Prostate gland (tissue), 2 donors: ENCODE measurements around the gene VWA8. TPM values are rescaled to one million over a fixed set of nuclear protein-coding genes. Genes with fewer than 3 reads are reported as not detected.
"Not testable (repeated sequence)": the region's sequence is repeated elsewhere in the genome, so short reads cannot be mapped to it uniquely, and the experiment has no call there.

Source experiments
- DNase-seq: peaks from one replicate; pipeline ENCODE4 v3.0.0-alpha.2; 2019; ENCODE audit warnings: low spot score
- H3K27ac ChIP-seq, 2 donors: fragments of 200-600 bp; sonication (generic); 2 replicates each; pipeline ENCODE4 v1.5.1; 2017 to 2019
- H3K27me3 ChIP-seq: fragments of 200-600 bp; sonication (generic); replicated peaks from 2 replicates; pipeline ENCODE4 v1.5.1; 2019; ENCODE audit not compliant: insufficient read depth
- H3K36me3 ChIP-seq, 2 donors: fragments of 200-600 bp; sonication (generic); 1 replicate in 1 of 2; 2 replicates in 1 of 2; pipeline versions ENCODE4 v1.5.1 to v1.8.1; 2017 to 2019
- H3K4me1 ChIP-seq: fragments of 200-600 bp; sonication (generic); replicated peaks from 2 replicates; pipeline ENCODE4 v1.5.1; 2019
- H3K4me3 ChIP-seq, 2 donors: fragments of 200-600 bp; sonication (generic); 2 replicates each; pipeline ENCODE4 v1.5.1; 2017 to 2019
- H3K9me3 ChIP-seq: fragments of 200-600 bp; sonication (generic); 2 replicates; pipeline ENCODE4 v1.5.1; 2017
- POLR2A ChIP-seq: fragments of 450-650 bp; IDR thresholded peaks from one replicate; pipeline ENCODE4 v1.6.1; 2016; ENCODE audit warnings: antibody characterized with exemption, mild to moderate bottlenecking
- POLR2AphosphoS5 ChIP-seq: sonication (generic); formaldehyde crosslinking; IDR thresholded peaks from one replicate; pipeline ENCODE4 v1.6.1; 2017; ENCODE audit warnings: antibody characterized with exemption
- whole genome bisulfite sequencing: methylation state at CpG from one replicate; pipeline ENCODE4 v1.1.5; 2018; 5-methylcytosine and 5-hydroxymethylcytosine counted together
- intact Hi-C: fragments of 100-400 bp; cut with DNase I; formaldehyde crosslinking; loops from one replicate; pipeline ENCODE4 v1.14.2; 2022
- total RNA-seq, 2 donors: library from RNA; depleted of rRNA; stranded (reverse); fragments of >200 nt; gene quantifications; one replicate each; pipeline ENCODE4 v1.1.0, GENCODE V29; 2016
- TF ChIP-seq, protein P1 (sequence below), 4 experiments: fragments of 200-600 bp in 2 of 4; fragments of 450-650 bp in 2 of 4; sonication (generic) in 2 of 4; IDR thresholded peaks; 1 replicate in 3 of 4; 2 replicates in 1 of 4; pipeline ENCODE4 v1.5.1; 2016 to 2019; ENCODE audit warnings: antibody characterized with exemption in 4 of 4, mild to moderate bottlenecking in 2 of 4, moderate library complexity in 2 of 4

Gene VWA8
- total RNA-seq, 2 donors from 2014 or later: 18.1 to 21.8 TPM

DNA sequence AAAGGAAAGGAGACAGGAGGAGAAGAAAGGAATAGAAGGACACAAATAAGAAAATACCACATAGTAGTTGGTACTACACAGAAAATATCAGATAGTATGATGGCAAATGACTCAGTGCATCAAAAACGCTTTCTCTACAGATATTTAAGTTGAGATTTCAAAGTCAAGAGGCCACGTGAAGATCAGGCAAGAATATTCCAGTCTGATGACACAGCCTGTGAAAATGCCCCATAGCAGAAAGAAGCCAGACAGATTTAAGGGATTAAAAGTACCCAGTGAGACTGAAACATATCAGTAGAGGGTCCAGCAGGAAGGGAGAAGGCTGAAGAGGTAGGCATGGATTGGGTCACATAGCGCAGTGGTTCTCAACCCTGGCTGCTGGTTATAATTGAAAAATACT, 113.7 kb downstream of the VWA8 start:
- H3K27me3 ChIP-seq: no peaks in the 10 kb centered on the region
- no peak overlapping the region for H3K27ac ChIP-seq
- no peak for TF ChIP-seq POLR2AphosphoS5
- no peak for TF ChIP-seq POLR2A
- TF ChIP-seq, protein P1, sequence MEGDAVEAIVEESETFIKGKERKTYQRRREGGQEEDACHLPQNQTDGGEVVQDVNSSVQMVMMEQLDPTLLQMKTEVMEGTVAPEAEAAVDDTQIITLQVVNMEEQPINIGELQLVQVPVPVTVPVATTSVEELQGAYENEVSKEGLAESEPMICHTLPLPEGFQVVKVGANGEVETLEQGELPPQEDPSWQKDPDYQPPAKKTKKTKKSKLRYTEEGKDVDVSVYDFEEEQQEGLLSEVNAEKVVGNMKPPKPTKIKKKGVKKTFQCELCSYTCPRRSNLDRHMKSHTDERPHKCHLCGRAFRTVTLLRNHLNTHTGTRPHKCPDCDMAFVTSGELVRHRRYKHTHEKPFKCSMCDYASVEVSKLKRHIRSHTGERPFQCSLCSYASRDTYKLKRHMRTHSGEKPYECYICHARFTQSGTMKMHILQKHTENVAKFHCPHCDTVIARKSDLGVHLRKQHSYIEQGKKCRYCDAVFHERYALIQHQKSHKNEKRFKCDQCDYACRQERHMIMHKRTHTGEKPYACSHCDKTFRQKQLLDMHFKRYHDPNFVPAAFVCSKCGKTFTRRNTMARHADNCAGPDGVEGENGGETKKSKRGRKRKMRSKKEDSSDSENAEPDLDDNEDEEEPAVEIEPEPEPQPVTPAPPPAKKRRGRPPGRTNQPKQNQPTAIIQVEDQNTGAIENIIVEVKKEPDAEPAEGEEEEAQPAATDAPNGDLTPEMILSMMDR (IDR thresholded peaks at IDR 0.05): no peak
- WGBS: 95% methylated on average over 3 of the region's 3 CpGs
- H3K4me3 ChIP-seq: no peak overlapping the region
- no peaks in the 10 kb centered on the region for H3K9me3 ChIP-seq
- intact Hi-C loops: no loop called here
- no peaks in the 10 kb centered on the region for H3K36me3 ChIP-seq
- peaks cover 2% of the 10 kb centered on the region for H3K4me1 ChIP-seq
- no peak for DNase-seq

DNA sequence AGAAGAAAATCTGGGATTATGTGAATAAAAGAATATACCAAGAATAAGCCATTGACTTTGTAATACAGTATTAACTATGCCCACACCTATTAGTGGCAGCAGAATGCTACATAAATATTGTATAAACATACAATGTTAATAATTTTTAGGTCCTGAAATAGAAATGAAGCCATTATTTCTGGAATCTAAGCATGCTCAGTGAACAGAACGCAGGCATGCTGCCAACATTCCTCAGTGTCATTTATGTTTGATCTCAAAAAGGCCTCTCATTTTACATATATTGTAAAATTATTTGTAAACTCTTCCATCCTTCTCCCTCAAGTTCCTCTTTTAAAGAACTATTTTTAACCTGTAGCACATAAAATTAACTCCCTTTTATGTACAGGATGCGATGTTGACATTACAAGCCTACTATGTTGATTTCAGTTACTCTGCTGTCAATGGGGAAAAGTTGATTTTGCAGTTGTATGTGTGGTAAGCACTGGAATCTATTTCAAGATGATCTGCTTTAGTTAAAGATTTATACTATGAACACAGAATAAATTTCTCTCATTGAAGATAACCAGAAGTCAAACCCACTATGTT, 118.8 kb downstream of the VWA8 start:
- no peaks in the 10 kb centered on the region for H3K36me3 ChIP-seq
- WGBS: 29% methylated on average over 2 of the region's 2 CpGs
- DNase-seq: no peak
- H3K27ac ChIP-seq: no peak overlapping the region
- H3K4me3 ChIP-seq: no peak overlapping the region
- no peaks in the 10 kb centered on the region for H3K9me3 ChIP-seq
- peaks cover 2% of the 10 kb centered on the region for H3K4me1 ChIP-seq
- intact Hi-C loops: no loop called here
- TF ChIP-seq POLR2AphosphoS5 (no peak), POLR2A (no peak)
- TF ChIP-seq, protein P1 (IDR thresholded peaks at IDR 0.05): no peak
- H3K27me3 ChIP-seq: no peaks in the 10 kb centered on the region

DNA sequence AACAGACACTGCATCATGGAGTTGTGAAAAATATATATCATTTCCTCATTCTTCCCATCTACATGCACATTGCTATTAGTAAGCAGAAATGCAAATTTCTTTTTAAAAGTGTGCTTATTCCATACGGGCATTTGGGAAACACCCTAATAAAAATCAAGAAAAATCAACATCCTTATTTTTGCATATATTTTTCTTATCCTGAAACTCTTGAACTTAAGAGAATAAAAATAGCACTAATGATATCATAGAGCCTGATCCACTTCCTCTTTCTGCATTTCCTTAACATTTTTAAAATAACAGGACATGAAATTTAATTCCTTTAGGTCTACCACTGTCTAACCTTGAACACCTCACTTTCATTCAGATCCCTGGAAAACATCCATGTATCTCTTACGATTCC, 123.3 kb downstream of the VWA8 start:
- intact Hi-C loops: no loop called here
- no peak overlapping the region for H3K27ac ChIP-seq
- no peaks in the 10 kb centered on the region for H3K36me3 ChIP-seq
- TF ChIP-seq POLR2A: no peak
- TF ChIP-seq, protein P1 (IDR thresholded peaks at IDR 0.05): no peak
- TF ChIP-seq POLR2AphosphoS5: no peak
- H3K9me3 ChIP-seq: no peaks in the 10 kb centered on the region
- H3K27me3 ChIP-seq: no peaks in the 10 kb centered on the region
- H3K4me3 ChIP-seq: no peak overlapping the region
- H3K4me1 ChIP-seq: peaks cover 1% of the 10 kb centered on the region
- DNase-seq: no peak
- WGBS: 71% methylated on average over 2 of the region's 2 CpGs

DNA sequence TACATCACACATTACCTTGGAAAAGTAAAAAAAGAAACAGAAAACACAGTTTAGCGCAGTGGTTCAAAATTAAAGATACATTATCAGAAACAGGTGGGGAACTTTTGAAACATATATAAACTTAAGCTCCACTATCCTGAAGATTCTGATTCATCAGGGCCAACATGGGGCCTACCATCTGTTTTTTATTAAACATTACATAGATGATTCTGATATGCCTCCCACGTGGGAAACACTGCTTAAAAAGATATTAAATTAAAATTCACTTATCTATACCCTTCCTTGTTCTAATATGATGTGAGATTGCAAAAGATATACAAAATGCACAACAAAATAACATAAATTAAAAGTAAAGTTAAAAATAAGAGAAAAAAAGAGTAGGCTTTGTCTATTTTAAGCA, 125.0 kb downstream of the VWA8 start:
- intact Hi-C loops: no loop called here
- no peak for DNase-seq
- Histone ChIP-seq H3K27ac (no peak overlapping the region), H3K4me1 (no peaks in the 10 kb centered on the region), H3K27me3 (no peaks in the 10 kb centered on the region), H3K9me3 (no peaks in the 10 kb centered on the region), H3K36me3 (no peaks in the 10 kb centered on the region), H3K4me3 (no peak overlapping the region)
- 87% methylated on average over 2 of the region's 2 CpGs for WGBS
- TF ChIP-seq POLR2A (no peak), POLR2AphosphoS5 (no peak)
- TF ChIP-seq, protein P1 (IDR thresholded peaks at IDR 0.05): no peak

DNA sequence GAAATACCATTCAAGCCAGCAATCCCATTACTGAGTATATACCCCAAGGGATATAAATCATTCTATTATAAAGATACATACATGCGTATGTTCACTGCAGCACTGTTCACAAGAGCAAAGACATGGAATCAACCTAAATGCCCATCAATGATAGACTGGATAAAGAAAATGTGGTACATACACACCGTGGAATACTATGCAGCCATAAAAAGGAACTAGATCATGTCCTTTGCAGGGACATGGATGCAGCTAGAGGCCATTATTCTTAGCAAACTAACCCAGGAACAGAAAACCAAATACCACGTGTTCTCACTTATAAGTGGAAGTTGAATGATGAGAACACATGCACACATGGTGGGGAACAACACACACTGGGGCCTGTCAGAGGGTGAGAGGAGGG, 126.2 kb downstream of the VWA8 start:
- H3K4me1 ChIP-seq, H3K9me3 ChIP-seq, DNase-seq, H3K4me3 ChIP-seq, intact Hi-C loops, H3K36me3 ChIP-seq, H3K27ac ChIP-seq, H3K27me3 ChIP-seq: not testable (repeated sequence)
- WGBS: 91% methylated on average over 3 of the region's 3 CpGs
